NT2/D1 (cell line): ENCODE data around the gene TMEM63A.

Experiments
- YY1 ChIP-seq: IDR thresholded peaks from 2 replicates; pipeline ENCODE4 v1.6.1; 2011; ENCODE audit not compliant: insufficient read length, insufficient read depth
- ZNF274 ChIP-seq: IDR thresholded peaks from 2 replicates; pipeline ENCODE4 v1.6.1; 2011; ENCODE audit warnings: mild to moderate bottlenecking, low read depth, low read length

- TF ChIP-seq YY1 (no peak), ZNF274 (no peak)
Observed at GRCh38 chr1:225860107-225860506, 22.1 kb downstream of the TMEM63A start.
